Subcutaneous adipose tissue (tissue), 4 donors: ENCODE measurements around the gene SLC18A3. TPM values are rescaled to one million over a fixed set of nuclear protein-coding genes. Genes with fewer than 3 reads are reported as not detected.

Experiments
- CTCF ChIP-seq: fragments of 450-650 bp; IDR thresholded peaks from one replicate; pipeline ENCODE4 v1.5.1; 2016; ENCODE audit warnings: low read depth, mild to moderate bottlenecking, control low read depth, antibody characterized with exemption, moderate library complexity
- total RNA-seq, 4 donors: library from RNA; depleted of rRNA; stranded (reverse); fragments of >200 nt; gene quantifications; one replicate each; pipeline ENCODE4 v1.1.0, GENCODE V29; 2016

SLC18A3 gene
- total RNA-seq, 4 donors from 2014 or later, result not detected

GRCh38 chr10:49631975-49632374, 21.9 kb downstream of the SLC18A3 start:
- no peak for TF ChIP-seq CTCF

- TF ChIP-seq CTCF, result no peak
Measured at GRCh38 chr10:49632406-49633317, 22.6 kb downstream of the SLC18A3 start.

- no peak for TF ChIP-seq CTCF
Measured at GRCh38 chr10:49633327-49634068, 23.4 kb downstream of the SLC18A3 start.

- no peak for TF ChIP-seq CTCF
Measured at GRCh38 chr10:49634069-49634660, 24.1 kb downstream of the SLC18A3 start.

- no peak for TF ChIP-seq CTCF
Measured at GRCh38 chr10:49642311-49642710, 32.2 kb downstream of the SLC18A3 start.

- no peak for TF ChIP-seq CTCF
Measured at GRCh38 chr10:49643241-49644034, 33.3 kb downstream of the SLC18A3 start.
